Renal cortex interstitium (tissue), 11 donors: ENCODE data around the gene PTH1R. TPM values are rescaled to one million over a fixed set of nuclear protein-coding genes. Genes with fewer than 3 reads are reported as not detected.

ENCODE experiments used
- DNase-seq, 11 donors: peaks; one replicate each; pipeline ENCODE4 v3.0.0-alpha.2; 2013; ENCODE audit warnings: low read depth in 9 of 11, low spot score in 4 of 11; ENCODE audit errors: extremely low read depth in 1 of 11
- polyA plus RNA-seq, 3 donors: library from polyadenylated mRNA; unstranded; fragments of 120-200 nt; gene quantifications; one replicate each; pipeline ENCODE4 v1.2.1, GENCODE V29; 2013; ENCODE audit not compliant: insufficient read length in 3 of 3

The PTH1R gene
- polyA plus RNA-seq, 3 donors, result 172 to 279 (median 227) TPM

DNA sequence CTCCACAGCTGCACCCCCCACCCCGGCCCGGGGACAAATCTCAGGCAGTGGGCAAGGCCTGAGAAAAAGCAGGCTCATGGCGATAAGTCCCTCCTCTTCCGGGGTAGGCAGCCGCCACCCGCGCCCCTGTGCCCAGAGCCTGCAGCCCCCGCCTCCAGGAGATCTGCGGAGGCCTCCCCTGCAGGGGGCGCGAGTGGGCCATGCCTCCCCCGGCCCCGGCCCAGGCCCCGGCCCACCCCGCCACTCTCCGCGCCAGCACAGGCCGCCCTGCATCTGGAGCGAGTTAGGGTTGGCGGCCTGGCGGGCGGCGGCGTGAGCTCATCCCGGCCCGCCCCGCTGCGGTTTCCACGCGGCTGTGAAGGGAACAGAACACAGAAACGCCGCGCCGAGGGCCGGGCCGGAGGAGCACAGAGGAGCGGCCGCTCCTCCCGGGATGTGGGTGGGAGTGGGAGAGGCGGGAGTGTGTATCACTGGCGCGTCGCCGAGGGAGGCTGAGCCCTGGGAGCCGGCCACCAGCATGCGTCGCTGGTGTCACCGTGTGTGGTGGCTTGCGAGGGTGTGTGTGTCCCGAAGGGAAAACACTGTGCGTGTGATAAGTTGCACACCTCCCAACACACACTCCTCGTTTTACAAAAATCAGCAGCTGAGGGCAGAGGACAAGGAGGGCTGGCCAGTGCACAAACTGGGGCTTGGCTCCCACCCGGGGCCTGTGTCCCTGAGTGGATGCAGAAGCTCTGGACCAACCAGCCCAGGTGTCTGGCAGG, 31.5 kb upstream of the PTH1R start:
- DNase-seq, result peak in 10 of 11 donors; percentile 53 to 83 (median 76)

- no peak for DNase-seq
Observed at GRCh38 chr3:46846624-46847542, 30.6 kb upstream of the PTH1R start.

GRCh38 chr3:46847744-46848143, 29.8 kb upstream of the PTH1R start:
- no peak for DNase-seq

DNA sequence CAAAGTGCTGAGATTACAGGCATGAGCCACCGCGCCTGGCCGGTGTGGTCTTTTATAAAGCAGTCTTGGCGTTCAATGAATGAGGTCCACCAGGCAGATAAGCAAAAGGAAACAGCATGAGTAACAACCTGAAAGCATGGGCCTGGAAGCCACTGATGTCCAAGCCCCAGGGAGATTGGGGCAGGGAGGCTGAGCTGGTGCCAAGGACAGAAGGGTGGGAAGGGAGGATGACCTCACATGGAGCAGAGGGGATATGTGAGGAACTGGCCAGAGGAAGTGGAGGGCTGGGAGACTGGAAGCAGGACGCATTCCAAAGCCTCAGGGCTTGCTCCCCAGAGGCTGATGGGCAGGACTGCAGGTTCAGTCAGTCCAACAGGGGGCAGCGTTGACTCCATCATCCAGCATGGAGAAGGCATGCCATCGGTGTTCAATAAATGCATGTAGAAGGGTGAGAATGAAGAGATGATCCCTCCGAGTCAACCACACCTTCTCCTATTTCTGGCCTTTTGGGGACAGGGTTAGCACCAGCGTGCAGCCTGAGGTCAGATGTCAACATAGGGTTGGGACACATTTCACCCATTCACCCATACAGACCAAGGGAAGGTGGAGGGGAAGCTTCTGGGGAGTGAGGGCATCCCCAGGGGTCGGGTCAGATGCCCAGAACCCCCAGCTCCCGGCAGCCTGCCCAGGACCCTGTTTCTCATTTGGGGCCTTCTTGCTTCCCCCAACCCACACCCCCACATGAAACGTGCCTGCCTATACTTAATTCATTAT, 29.1 kb upstream of the PTH1R start:
- no peak for DNase-seq

GRCh38 chr3:46849045-46849631, 28.4 kb upstream of the PTH1R start:
- peak in 8 of 11 donors; percentile 17 to 84 (median 51) for DNase-seq

DNA sequence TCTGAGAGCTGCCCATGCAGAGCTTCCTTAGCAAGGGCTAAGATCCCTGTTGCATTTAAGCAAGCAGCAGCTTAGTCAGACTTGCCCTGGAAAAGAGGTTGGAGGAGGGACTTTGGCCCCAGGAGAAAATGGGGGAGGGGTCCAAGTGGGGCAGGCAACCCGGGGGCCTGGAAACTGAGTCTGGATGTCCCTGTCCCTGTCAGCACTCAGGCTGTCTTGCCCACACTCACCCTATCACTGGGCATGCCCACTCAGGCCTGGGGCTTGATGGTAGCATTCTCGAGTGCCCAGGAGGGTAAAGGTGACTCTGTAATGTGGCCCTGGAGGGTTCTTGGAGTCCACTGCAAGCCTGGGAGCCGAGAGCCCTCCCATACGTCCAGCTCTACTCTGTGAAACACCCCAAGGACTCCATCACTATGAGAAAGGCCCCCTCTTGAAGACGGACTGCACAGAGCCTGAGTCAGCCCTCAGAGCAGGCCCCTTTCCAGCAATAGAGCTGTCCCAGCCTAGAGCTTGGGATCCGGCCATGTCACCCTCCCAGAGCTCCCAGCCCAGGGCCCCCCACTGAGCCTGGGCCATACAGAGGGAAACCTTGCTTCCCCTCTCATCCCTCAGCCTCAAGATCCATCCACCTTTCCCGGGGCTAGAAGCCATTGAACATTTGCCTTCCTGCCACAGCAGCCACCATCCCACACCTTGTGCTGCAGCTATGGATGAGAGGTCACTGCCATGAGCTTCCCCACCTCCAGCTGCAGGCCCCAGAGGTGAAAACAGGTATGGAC, 27.6 kb upstream of the PTH1R start:
- no peak for DNase-seq

- no peak for DNase-seq
Observed at GRCh38 chr3:46850468-46850779, 27.1 kb upstream of the PTH1R start.

- no peak for DNase-seq
Observed at GRCh38 chr3:46851364-46852333, 25.9 kb upstream of the PTH1R start.

DNA sequence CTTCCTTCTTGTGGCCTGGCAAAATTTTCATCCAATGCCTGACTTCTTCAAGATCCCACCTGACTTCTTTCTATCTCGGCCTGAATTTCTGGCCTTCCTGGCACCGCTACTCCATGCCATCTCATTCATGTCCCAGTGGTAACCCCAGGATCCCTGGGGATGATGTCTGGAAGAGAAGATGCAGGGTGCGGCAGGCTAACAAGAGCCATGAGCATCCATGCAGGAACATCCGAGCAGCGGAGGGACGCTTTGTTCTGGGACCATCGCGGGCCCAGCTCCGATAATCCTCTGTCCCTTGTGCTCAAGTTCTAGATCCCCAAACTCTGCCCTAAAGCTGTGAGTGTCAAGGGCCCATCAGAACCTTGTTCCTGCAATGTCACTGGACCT, 25.2 kb upstream of the PTH1R start:
- DNase-seq, result no peak

GRCh38 chr3:46852839-46853355, 24.6 kb upstream of the PTH1R start:
- no peak for DNase-seq

GRCh38 chr3:46853441-46854415, 23.8 kb upstream of the PTH1R start:
- DNase-seq, result no peak

DNA sequence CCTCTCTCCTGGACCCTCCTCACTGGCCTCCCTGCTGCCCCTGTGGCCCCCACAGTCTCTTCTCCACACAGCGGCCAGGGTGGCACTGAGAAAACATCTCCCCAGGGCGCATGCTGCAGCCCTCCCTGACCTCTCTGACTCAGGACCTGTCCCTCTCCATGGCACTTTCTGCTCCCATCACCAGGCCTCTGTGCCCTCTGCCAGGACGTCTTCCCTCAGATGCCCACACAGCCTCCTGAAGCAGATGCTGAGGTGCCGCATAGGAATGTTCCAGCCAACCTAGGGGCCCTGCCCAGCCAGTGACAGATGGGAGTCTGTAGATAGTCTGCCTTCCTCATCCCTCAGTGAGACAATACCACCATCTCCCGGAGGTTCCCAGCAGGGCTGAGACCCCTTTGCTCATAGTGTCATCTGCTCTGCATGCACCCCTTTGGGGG, 22.9 kb upstream of the PTH1R start:
- DNase-seq, result no peak

- no peak for DNase-seq
Observed at GRCh38 chr3:46856576-46857471, 20.7 kb upstream of the PTH1R start.

GRCh38 chr3:46857485-46858341, 19.8 kb upstream of the PTH1R start:
- DNase-seq, result no peak
